Transverse colon (tissue), 4 donors: Measurements from ENCODE around the gene DENND1B. TPM values are rescaled to one million over a fixed set of nuclear protein-coding genes. Genes with fewer than 3 reads are reported as not detected.

Experiments used
- DNase-seq: peaks from one replicate; pipeline ENCODE4 v3.0.0-alpha.2; 2019
- H3K27ac ChIP-seq, 4 donors: fragments of 200-600 bp; sonication (generic); 2 replicates each; pipeline ENCODE4 v1.5.1; 2016 to 2018; ENCODE audit warnings: inconsistent platforms in 4 of 4
- H3K27me3 ChIP-seq: fragments of 200-600 bp; sonication (generic); 2 replicates; pipeline ENCODE4 v1.5.1; 2017; ENCODE audit warnings: inconsistent platforms
- H3K36me3 ChIP-seq, 4 donors: fragments of 200-600 bp; sonication (generic); 2 replicates each; pipeline ENCODE4 v1.5.1; 2017 to 2019; ENCODE audit warnings: inconsistent platforms in 4 of 4
- H3K4me1 ChIP-seq, 4 donors: fragments of 200-600 bp; sonication (generic); 2 replicates each; pipeline ENCODE4 v1.5.1; 2017 to 2020; ENCODE audit warnings: inconsistent platforms in 4 of 4
- H3K4me3 ChIP-seq, 4 donors: fragments of 200-600 bp; sonication (generic); 1 replicate in 1 of 4; 2 replicates in 3 of 4; pipeline versions ENCODE4 v1.5.1 to v1.6.1; 2017 to 2019; ENCODE audit warnings: inconsistent platforms in 4 of 4
- H3K9me3 ChIP-seq, 2 donors: fragments of 200-600 bp; sonication (generic); 2 replicates each; pipeline ENCODE4 v1.5.1; 2017 to 2019; ENCODE audit warnings: inconsistent platforms in 2 of 2
- CTCF ChIP-seq, 5 experiments: fragments of 200-600 bp in 3 of 5; fragments of 450-650 bp in 2 of 5; sonication (generic) in 3 of 5; IDR thresholded peaks; 1 replicate in 2 of 5; 2 replicates in 3 of 5; pipeline ENCODE4 v1.5.1; 2016 to 2017; ENCODE audit warnings: antibody characterized with exemption in 5 of 5, inconsistent platforms in 3 of 5, mild to moderate bottlenecking in 2 of 5, moderate library complexity in 1 of 5
- EP300 ChIP-seq: sonication (generic); formaldehyde crosslinking; IDR thresholded peaks from one replicate; pipeline ENCODE4 v1.6.1; 2017; ENCODE audit warnings: antibody characterized with exemption, low read depth
- POLR2A ChIP-seq: fragments of 450-650 bp; IDR thresholded peaks from one replicate; pipeline ENCODE4 v1.6.1; 2016; ENCODE audit warnings: antibody characterized with exemption, mild to moderate bottlenecking, moderate library complexity
- POLR2AphosphoS5 ChIP-seq, 3 donors: sonication (generic); formaldehyde crosslinking; IDR thresholded peaks; one replicate each; pipeline ENCODE4 v1.6.1; 2016; ENCODE audit warnings: antibody characterized with exemption in 3 of 3
- WGBS, 2 donors: methylation state at CpG; one replicate each; pipeline ENCODE4 v1.1.5; 2018; ENCODE audit warnings: low coverage in 1 of 2; 5-methylcytosine and 5-hydroxymethylcytosine counted together
- in situ Hi-C, 4 donors: fragments of 200-750 bp; cut with MboI; loops; one replicate each; pipeline versions ENCODE4 v1.15.0 to v1.15.1; 2017; ENCODE audit warnings: low sequenced_read_pairs in 3 of 4, low pct_ligation_motif_present in 1 of 4, low pct_unique_long_range_greater_than_20kb in 1 of 4
- intact Hi-C: fragments of 100-400 bp; cut with DNase I; formaldehyde crosslinking; loops from one replicate; pipeline ENCODE4 v1.15.1; 2023; ENCODE audit warnings: low total_unique reads
- total RNA-seq, 4 donors: library from RNA; depleted of rRNA; stranded (reverse); fragments of >200 nt; gene quantifications; one replicate each; pipeline ENCODE4 v1.1.0, GENCODE V29; 2016

The DENND1B gene
- total RNA-seq, 4 donors from 2014 or later = 21.9 to 59.9 (median 42.3) TPM

- in situ Hi-C loops (no loop called here), intact Hi-C loops (no loop called here)
- DNase-seq = no peak
- no peaks in the 10 kb centered on the region for H3K9me3 ChIP-seq
- H3K36me3 ChIP-seq = peaks cover 0 to 2% (median 0%) of the 10 kb centered on the region in 4 donors
- no peak overlapping the region for H3K4me3 ChIP-seq
- TF ChIP-seq EP300 = no peak
- TF ChIP-seq CTCF (IDR thresholded peaks at IDR 0.05) = no peak
- TF ChIP-seq POLR2A = no peak
- TF ChIP-seq POLR2AphosphoS5 (IDR thresholded peaks at IDR 0.05) = no peak
- no peaks in the 10 kb centered on the region for H3K27me3 ChIP-seq
- H3K4me1 ChIP-seq = peaks cover 8 to 59% (median 31%) of the 10 kb centered on the region in 4 donors
- H3K27ac ChIP-seq = no peak overlapping the region
Observed at GRCh38 chr1:197770243-197770642, 5.0 kb downstream of the DENND1B start.

GRCh38 chr1:197769287-197769686, 6.0 kb downstream of the DENND1B start:
- Histone ChIP-seq H3K27ac (no peak overlapping the region), H3K4me1 (peaks cover 8 to 65% (median 30%) of the 10 kb centered on the region in 4 donors), H3K36me3 (peaks cover 0 to 2% (median 0%) of the 10 kb centered on the region in 4 donors), H3K4me3 (no peak overlapping the region), H3K9me3 (no peaks in the 10 kb centered on the region), H3K27me3 (no peaks in the 10 kb centered on the region)
- no peak for DNase-seq
- intact Hi-C loops = no loop called here
- WGBS, 2 donors = 99 to 100% methylated on average over 4 of the region's 4 CpGs
- in situ Hi-C loops = no loop called here
- no peak for TF ChIP-seq POLR2AphosphoS5 (IDR thresholded peaks at IDR 0.05)
- no peak for TF ChIP-seq CTCF (IDR thresholded peaks at IDR 0.05)
- no peak for TF ChIP-seq EP300
- no peak for TF ChIP-seq POLR2A

GRCh38 chr1:197768014-197768805, 7.1 kb downstream of the DENND1B start:
- in situ Hi-C loops (no loop called here), intact Hi-C loops (no loop called here)
- peaks cover 0 to 2% (median 0%) of the 10 kb centered on the region in 4 donors for H3K36me3 ChIP-seq
- TF ChIP-seq POLR2AphosphoS5 (IDR thresholded peaks at IDR 0.05) = no peak
- TF ChIP-seq EP300 = no peak
- no peak for TF ChIP-seq POLR2A
- no peak for TF ChIP-seq CTCF (IDR thresholded peaks at IDR 0.05)
- WGBS, 2 donors = 47 to 69% methylated on average over 4 of the region's 4 CpGs
- H3K9me3 ChIP-seq = no peaks in the 10 kb centered on the region
- no peaks in the 10 kb centered on the region for H3K27me3 ChIP-seq
- H3K4me3 ChIP-seq = no peak overlapping the region
- no peak overlapping the region for H3K27ac ChIP-seq
- DNase-seq = no peak
- peaks cover 8 to 57% (median 25%) of the 10 kb centered on the region in 4 donors for H3K4me1 ChIP-seq

GRCh38 chr1:197763769-197764168, 11.5 kb downstream of the DENND1B start:
- Histone ChIP-seq H3K36me3 (peaks cover 0 to 2% (median 0%) of the 10 kb centered on the region in 4 donors), H3K9me3 (no peaks in the 10 kb centered on the region), H3K4me1 (peaks cover 0 to 28% (median 8%) of the 10 kb centered on the region in 4 donors), H3K4me3 (no peak overlapping the region), H3K27ac (no peak overlapping the region), H3K27me3 (no peaks in the 10 kb centered on the region)
- 61 to 73% methylated on average over 4 of the region's 4 CpGs for WGBS, 2 donors
- in situ Hi-C loops (no loop called here), intact Hi-C loops (no loop called here)
- DNase-seq = no peak
- no peak for TF ChIP-seq POLR2A
